ENCODE measurements around the gene DCLK1. TPM values are rescaled to one million over a fixed set of nuclear protein-coding genes. Genes with fewer than 3 reads are reported as not detected.

Gene DCLK1
- total RNA-seq, 1 donor from 2014 or later, result not detected

DNA sequence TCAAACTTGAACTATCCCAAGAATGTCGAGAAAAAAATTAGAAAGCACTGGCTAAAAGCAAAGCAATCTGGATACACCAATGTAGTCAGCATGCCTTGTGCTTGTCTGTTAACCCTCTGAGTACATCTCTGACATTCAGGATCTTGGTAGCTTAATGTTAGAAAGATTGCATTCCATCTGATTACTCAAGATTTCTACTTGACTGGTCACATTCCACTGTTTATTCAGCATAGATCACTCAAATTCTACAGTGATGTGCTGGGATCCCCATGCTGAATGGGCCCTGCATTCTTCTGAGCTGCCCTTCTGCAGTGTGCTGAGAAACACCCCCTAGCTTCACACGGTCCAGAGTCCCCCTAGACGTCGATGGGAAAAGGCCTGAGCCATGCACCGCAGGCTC lies 359.3 kb downstream of the DCLK1 start:
- H3K4me1 Mint-ChIP-seq, result no peaks in the 10 kb centered on the region
- no peak for DNase-seq
- no peak for ATAC-seq (ENCODE audit: low read depth)
- CTCF ChIA-PET, result no interaction called here
- no peak overlapping the region for H3K4me3 Mint-ChIP-seq
- POLR2A ChIA-PET, result no interaction called here
- H3K27me3 Mint-ChIP-seq, result no peaks in the 10 kb centered on the region
- H3K9me3 Mint-ChIP-seq, result no peaks in the 10 kb centered on the region
- no peaks in the 10 kb centered on the region for H3K36me3 Mint-ChIP-seq (ENCODE audit: low read depth)
- intact Hi-C loops (cut with micrococcal nuclease), result no loop called here
- H3K27ac Mint-ChIP-seq, result no peak overlapping the region
- TF ChIP-seq, protein P1, sequence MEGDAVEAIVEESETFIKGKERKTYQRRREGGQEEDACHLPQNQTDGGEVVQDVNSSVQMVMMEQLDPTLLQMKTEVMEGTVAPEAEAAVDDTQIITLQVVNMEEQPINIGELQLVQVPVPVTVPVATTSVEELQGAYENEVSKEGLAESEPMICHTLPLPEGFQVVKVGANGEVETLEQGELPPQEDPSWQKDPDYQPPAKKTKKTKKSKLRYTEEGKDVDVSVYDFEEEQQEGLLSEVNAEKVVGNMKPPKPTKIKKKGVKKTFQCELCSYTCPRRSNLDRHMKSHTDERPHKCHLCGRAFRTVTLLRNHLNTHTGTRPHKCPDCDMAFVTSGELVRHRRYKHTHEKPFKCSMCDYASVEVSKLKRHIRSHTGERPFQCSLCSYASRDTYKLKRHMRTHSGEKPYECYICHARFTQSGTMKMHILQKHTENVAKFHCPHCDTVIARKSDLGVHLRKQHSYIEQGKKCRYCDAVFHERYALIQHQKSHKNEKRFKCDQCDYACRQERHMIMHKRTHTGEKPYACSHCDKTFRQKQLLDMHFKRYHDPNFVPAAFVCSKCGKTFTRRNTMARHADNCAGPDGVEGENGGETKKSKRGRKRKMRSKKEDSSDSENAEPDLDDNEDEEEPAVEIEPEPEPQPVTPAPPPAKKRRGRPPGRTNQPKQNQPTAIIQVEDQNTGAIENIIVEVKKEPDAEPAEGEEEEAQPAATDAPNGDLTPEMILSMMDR (IDR thresholded peaks at IDR 0.05), result no peak

DNA sequence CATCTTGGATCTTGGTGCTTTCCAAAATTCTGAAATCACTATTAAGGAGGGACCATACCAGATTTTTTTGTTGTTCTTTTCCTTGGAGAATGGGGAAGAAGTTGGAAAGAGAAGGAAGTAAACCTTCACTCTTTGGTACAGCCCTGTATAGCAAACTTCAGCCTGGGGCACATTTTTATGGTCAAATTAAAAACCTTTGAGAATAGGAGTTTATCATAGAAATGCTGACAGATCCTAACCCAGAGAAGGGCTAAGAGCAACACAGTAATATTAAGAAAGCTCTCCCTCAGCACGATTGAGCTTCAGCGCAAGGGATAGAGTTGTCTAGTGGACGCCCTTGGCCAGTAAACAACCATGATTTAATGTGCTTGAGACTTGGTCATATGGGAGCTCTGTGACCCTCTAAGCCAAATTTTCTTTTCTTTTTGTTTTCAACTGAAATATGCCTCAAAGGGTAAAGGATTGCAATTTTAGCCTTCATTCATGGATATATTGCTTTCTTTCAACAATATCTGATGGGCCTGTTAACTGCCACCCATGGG lies 360.4 kb downstream of the DCLK1 start:
- Mint-ChIP-seq H3K27me3 (no peaks in the 10 kb centered on the region), H3K27ac (no peak overlapping the region), H3K36me3 (ENCODE audit: low read depth) (no peaks in the 10 kb centered on the region), H3K4me1 (no peaks in the 10 kb centered on the region), H3K9me3 (no peaks in the 10 kb centered on the region), H3K4me3 (no peak overlapping the region)
- TF ChIP-seq, protein P1 (IDR thresholded peaks at IDR 0.05), result no peak
- DNase-seq (no peak), ATAC-seq (ENCODE audit: low read depth) (no peak)
- intact Hi-C loops (cut with micrococcal nuclease), result no loop called here
- ChIA-PET CTCF (no interaction called here), POLR2A (no interaction called here)

DNA sequence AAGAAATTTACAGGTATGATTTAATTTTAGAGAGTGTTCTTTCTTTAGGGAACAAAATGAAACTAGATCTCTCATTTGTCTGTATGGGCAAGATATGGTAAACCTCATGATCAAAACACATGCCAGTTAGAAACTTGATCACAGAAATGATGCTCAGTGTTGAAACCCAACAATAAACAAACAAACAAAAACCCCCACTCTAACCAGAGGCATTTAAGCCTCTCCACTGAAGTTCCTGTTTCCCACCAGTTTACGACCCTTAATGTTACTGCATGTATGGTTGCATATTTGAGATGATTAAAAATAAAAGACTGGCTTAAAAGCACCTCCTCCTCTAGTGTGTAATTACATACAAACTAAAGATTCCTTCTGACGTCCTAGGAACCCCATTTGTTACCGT lies 361.4 kb downstream of the DCLK1 start:
- no peak for DNase-seq
- intact Hi-C loops (cut with micrococcal nuclease), result no loop called here
- H3K9me3 Mint-ChIP-seq, result no peaks in the 10 kb centered on the region
- ChIA-PET POLR2A (no interaction called here), CTCF (no interaction called here)
- H3K36me3 Mint-ChIP-seq (ENCODE audit: low read depth), result no peaks in the 10 kb centered on the region
- TF ChIP-seq, protein P1 (IDR thresholded peaks at IDR 0.05), result no peak
- H3K4me3 Mint-ChIP-seq, result no peak overlapping the region
- H3K4me1 Mint-ChIP-seq, result no peaks in the 10 kb centered on the region
- no peak overlapping the region for H3K27ac Mint-ChIP-seq
- no peaks in the 10 kb centered on the region for H3K27me3 Mint-ChIP-seq
- no peak for ATAC-seq (ENCODE audit: low read depth)

DNA sequence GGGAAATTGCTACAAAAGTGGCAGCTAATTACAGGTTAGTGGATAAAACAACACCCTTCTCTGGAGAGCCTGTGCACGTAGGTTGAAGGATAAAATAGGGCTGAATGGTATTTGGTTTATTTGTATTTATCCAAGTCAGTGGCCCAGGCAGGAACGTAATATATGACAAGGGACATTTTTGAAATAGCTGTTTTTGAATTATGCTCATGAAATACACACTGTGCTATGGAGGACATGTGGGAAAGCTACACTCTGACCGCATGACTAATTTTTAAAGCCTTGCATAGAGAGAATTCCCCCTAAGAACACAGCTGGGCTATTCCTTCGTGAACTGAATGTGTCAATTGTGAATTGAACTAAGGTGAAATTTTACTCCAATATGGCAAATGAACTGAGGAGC lies 362.6 kb downstream of the DCLK1 start:
- ATAC-seq (ENCODE audit: low read depth) (no peak), DNase-seq (no peak)
- Mint-ChIP-seq H3K27ac (no peak overlapping the region), H3K27me3 (no peaks in the 10 kb centered on the region), H3K4me3 (no peak overlapping the region), H3K36me3 (ENCODE audit: low read depth) (no peaks in the 10 kb centered on the region), H3K9me3 (no peaks in the 10 kb centered on the region), H3K4me1 (no peaks in the 10 kb centered on the region)
- ChIA-PET CTCF (no interaction called here), POLR2A (no interaction called here)
- TF ChIP-seq, protein P1 (IDR thresholded peaks at IDR 0.05), result no peak
- intact Hi-C loops (cut with micrococcal nuclease), result no loop called here

DNA sequence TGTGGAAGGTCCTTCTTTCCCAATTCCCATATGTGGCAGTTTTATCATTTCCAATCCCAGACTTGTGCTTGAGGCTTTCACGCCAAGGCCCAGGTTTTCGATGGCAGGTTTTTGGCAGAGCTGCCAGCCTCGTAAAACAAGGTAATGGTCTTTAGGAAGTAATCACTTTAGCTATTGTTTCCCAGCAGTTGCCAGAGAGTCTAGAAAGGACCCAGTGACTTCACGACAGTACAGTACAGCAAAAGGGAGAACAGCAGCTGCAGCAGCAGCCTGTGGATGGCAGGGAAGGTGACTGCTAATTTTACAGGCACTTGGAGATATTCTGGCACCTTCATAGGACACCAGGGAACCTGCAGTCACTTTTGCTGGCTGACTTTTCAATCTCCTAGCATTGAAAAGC lies 363.1 kb downstream of the DCLK1 start:
- ChIA-PET POLR2A (no interaction called here), CTCF (no interaction called here)
- Mint-ChIP-seq H3K4me3 (no peak overlapping the region), H3K36me3 (ENCODE audit: low read depth) (no peaks in the 10 kb centered on the region), H3K27ac (no peak overlapping the region), H3K9me3 (no peaks in the 10 kb centered on the region), H3K4me1 (no peaks in the 10 kb centered on the region), H3K27me3 (no peaks in the 10 kb centered on the region)
- DNase-seq (no peak), ATAC-seq (ENCODE audit: low read depth) (no peak)
- intact Hi-C loops (cut with micrococcal nuclease), result no loop called here
- TF ChIP-seq, protein P1 (IDR thresholded peaks at IDR 0.05), result no peak

All from activated B cell treated with CpG ODN at 0.5 μM for 24 hours (primary cell).